ENCODE data around the gene GSPT1.

GSPT1 gene

GRCh38 chr16:11843861-11844260, 71.9 kb downstream of the GSPT1 start:
- H3K4me2 ChIP-seq (ENCODE audit: low read depth, low read length, poor library complexity, severe bottlenecking): no peak overlapping the region
- no peak overlapping the region for H3K4me3 ChIP-seq (ENCODE audit: insufficient read depth, low read length, poor library complexity, severe bottlenecking)
- peaks cover 11% of the 10 kb centered on the region; the same call in 1 of the 2 replicates for H3F3A ChIP-seq (ENCODE audit: insufficient read depth)
- H4K20me1 ChIP-seq (ENCODE audit: low read depth, low read length): 0 out of 2 replicates have a peak, but pooled peaks cover 3% of the 10 kb centered on the region
- no peak overlapping the region for H2AFZ ChIP-seq (ENCODE audit: low read depth, low read length, severe bottlenecking)
- no peak overlapping the region for H3K9ac ChIP-seq (ENCODE audit: low read length)
- peaks cover 44% of the 10 kb centered on the region for H3K36me3 ChIP-seq (ENCODE audit: low read length)
- peaks cover 43% of the 10 kb centered on the region for H3K79me2 ChIP-seq (ENCODE audit: insufficient read depth, low read length)
- H3K27ac ChIP-seq (ENCODE audit: low read depth, low read length): no peak overlapping the region
- H3K9me2 ChIP-seq (replicated peaks; ENCODE audit: insufficient read depth, low read length): no peaks in the 10 kb centered on the region
- no peak for TF ChIP-seq EZH2phosphoT487 (conservative IDR thresholded peaks at IDR 0.05; ENCODE audit: low read length)
- TF ChIP-seq, protein P1, sequence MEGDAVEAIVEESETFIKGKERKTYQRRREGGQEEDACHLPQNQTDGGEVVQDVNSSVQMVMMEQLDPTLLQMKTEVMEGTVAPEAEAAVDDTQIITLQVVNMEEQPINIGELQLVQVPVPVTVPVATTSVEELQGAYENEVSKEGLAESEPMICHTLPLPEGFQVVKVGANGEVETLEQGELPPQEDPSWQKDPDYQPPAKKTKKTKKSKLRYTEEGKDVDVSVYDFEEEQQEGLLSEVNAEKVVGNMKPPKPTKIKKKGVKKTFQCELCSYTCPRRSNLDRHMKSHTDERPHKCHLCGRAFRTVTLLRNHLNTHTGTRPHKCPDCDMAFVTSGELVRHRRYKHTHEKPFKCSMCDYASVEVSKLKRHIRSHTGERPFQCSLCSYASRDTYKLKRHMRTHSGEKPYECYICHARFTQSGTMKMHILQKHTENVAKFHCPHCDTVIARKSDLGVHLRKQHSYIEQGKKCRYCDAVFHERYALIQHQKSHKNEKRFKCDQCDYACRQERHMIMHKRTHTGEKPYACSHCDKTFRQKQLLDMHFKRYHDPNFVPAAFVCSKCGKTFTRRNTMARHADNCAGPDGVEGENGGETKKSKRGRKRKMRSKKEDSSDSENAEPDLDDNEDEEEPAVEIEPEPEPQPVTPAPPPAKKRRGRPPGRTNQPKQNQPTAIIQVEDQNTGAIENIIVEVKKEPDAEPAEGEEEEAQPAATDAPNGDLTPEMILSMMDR (IDR thresholded peaks at IDR 0.05; ENCODE audit: insufficient read depth, low read length, poor library complexity, severe bottlenecking): no peak
- no peaks in the 10 kb centered on the region for H3K27me3 ChIP-seq (ENCODE audit: low read length)
- H3K9me3 ChIP-seq (ENCODE audit: insufficient read depth, low read length): no peaks in the 10 kb centered on the region

DNA sequence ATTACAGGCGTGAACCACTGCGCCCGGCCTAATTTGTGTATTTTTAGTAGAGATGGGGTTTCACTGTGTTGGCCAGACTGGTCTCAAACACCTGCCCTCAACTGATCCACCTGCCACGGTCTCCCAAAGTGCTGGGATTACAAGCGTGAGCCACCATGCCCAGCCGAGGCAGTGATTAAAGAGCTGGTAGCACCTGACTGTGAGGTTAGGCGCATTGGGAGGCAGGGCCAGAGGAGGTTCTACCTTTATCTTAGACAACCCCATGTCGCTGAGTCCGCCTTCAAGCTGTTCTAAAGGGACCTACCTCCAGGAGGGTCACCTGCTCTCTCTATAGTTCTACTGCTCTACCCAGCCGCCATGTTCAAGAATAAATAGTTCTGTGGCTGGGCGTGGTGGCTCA, 72.5 kb downstream of the GSPT1 start:
- Histone ChIP-seq H2AFZ (ENCODE audit: low read depth, low read length, severe bottlenecking) (no peak overlapping the region), H3K9ac (ENCODE audit: low read length) (no peak overlapping the region), H4K20me1 (ENCODE audit: low read depth, low read length) (0 out of 2 replicates have a peak, but pooled peaks cover 3% of the 10 kb centered on the region), H3K79me2 (ENCODE audit: insufficient read depth, low read length) (peaks cover 37% of the 10 kb centered on the region), H3K27ac (ENCODE audit: low read depth, low read length) (no peak overlapping the region), H3K9me2 (replicated peaks; ENCODE audit: insufficient read depth, low read length) (no peaks in the 10 kb centered on the region), H3K9me3 (ENCODE audit: insufficient read depth, low read length) (no peaks in the 10 kb centered on the region), H3K4me3 (ENCODE audit: insufficient read depth, low read length, poor library complexity, severe bottlenecking) (no peak overlapping the region), H3F3A (ENCODE audit: insufficient read depth) (peaks cover 11% of the 10 kb centered on the region; the same call in 1 of the 2 replicates), H3K36me3 (ENCODE audit: low read length) (peaks cover 44% of the 10 kb centered on the region), H3K4me2 (ENCODE audit: low read depth, low read length, poor library complexity, severe bottlenecking) (no peak overlapping the region), H3K27me3 (ENCODE audit: low read length) (no peaks in the 10 kb centered on the region)
- TF ChIP-seq, protein P1 (IDR thresholded peaks at IDR 0.05; ENCODE audit: insufficient read depth, low read length, poor library complexity, severe bottlenecking): no peak
- TF ChIP-seq EZH2phosphoT487 (conservative IDR thresholded peaks at IDR 0.05; ENCODE audit: low read length): no peak

- Histone ChIP-seq H3K9me3 (ENCODE audit: insufficient read depth, low read length) (no peaks in the 10 kb centered on the region), H2AFZ (ENCODE audit: low read depth, low read length, severe bottlenecking) (no peak overlapping the region), H3K79me2 (ENCODE audit: insufficient read depth, low read length) (peaks cover 17% of the 10 kb centered on the region; the same call in 1 of the 2 replicates), H3K9me2 (replicated peaks; ENCODE audit: insufficient read depth, low read length) (no peaks in the 10 kb centered on the region), H3K4me3 (ENCODE audit: insufficient read depth, low read length, poor library complexity, severe bottlenecking) (no peak overlapping the region), H3K27ac (ENCODE audit: low read depth, low read length) (no peak overlapping the region), H3K4me2 (ENCODE audit: low read depth, low read length, poor library complexity, severe bottlenecking) (no peak overlapping the region), H3F3A (ENCODE audit: insufficient read depth) (peaks cover 6% of the 10 kb centered on the region; the same call in 1 of the 2 replicates), H4K20me1 (ENCODE audit: low read depth, low read length) (peaks cover 7% of the 10 kb centered on the region; the same call in 1 of the 2 replicates), H3K27me3 (ENCODE audit: low read length) (no peaks in the 10 kb centered on the region), H3K36me3 (ENCODE audit: low read length) (peaks cover 37% of the 10 kb centered on the region), H3K9ac (ENCODE audit: low read length) (no peak overlapping the region)
- no peak for TF ChIP-seq EZH2phosphoT487 (conservative IDR thresholded peaks at IDR 0.05; ENCODE audit: low read length)
- TF ChIP-seq, protein P1 (IDR thresholded peaks at IDR 0.05; ENCODE audit: insufficient read depth, low read length, poor library complexity, severe bottlenecking): no peak
Observed at GRCh38 chr16:11841026-11841425, 74.7 kb downstream of the GSPT1 start.
